Measurements from ENCODE around the gene ZNF830.

DNA sequence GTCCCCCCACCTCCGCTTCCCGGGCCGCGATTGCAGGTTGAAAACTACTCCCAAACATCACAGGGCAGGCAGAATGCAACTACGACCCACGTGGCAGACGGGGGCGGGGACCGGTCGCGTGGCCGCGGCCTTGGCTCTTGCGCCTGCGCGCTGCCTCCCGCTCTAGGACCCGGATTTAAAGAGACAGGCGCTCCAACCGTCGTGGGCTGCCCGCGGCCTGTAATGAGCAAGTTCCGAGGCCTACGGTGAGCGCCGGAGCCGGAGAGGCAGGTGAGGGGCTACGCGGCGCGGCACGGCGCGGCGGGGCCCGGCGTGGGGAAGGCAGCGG, 19.0 kb downstream of the ZNF830 start, which contains the start of gene LIG3:
- TF ChIP-seq, protein P1, sequence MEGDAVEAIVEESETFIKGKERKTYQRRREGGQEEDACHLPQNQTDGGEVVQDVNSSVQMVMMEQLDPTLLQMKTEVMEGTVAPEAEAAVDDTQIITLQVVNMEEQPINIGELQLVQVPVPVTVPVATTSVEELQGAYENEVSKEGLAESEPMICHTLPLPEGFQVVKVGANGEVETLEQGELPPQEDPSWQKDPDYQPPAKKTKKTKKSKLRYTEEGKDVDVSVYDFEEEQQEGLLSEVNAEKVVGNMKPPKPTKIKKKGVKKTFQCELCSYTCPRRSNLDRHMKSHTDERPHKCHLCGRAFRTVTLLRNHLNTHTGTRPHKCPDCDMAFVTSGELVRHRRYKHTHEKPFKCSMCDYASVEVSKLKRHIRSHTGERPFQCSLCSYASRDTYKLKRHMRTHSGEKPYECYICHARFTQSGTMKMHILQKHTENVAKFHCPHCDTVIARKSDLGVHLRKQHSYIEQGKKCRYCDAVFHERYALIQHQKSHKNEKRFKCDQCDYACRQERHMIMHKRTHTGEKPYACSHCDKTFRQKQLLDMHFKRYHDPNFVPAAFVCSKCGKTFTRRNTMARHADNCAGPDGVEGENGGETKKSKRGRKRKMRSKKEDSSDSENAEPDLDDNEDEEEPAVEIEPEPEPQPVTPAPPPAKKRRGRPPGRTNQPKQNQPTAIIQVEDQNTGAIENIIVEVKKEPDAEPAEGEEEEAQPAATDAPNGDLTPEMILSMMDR (IDR thresholded peaks at IDR 0.05; ENCODE audit: borderline replicate concordance, extremely low read depth, low read length, poor library complexity, severe bottlenecking), result no peak
- no peak for TF ChIP-seq EZH2 (IDR thresholded peaks at IDR 0.05; ENCODE audit: borderline replicate concordance, low read depth, low read length, severe bottlenecking)
